Renal cortex interstitium (tissue), 11 donors: ENCODE data around the gene ZNF254. TPM values are rescaled to one million over a fixed set of nuclear protein-coding genes. Genes with fewer than 3 reads are reported as not detected.
"Not testable (repeated sequence)": the region's sequence is repeated elsewhere in the genome, so short reads cannot be mapped to it uniquely, and the experiment has no call there.

Experiments used
- DNase-seq, 11 donors: peaks; one replicate each; pipeline ENCODE4 v3.0.0-alpha.2; 2013; ENCODE audit warnings: low read depth in 9 of 11, low spot score in 4 of 11; ENCODE audit errors: extremely low read depth in 1 of 11
- polyA plus RNA-seq, 3 donors: library from polyadenylated mRNA; unstranded; fragments of 120-200 nt; gene quantifications; one replicate each; pipeline ENCODE4 v1.2.1, GENCODE V29; 2013; ENCODE audit not compliant: insufficient read length in 3 of 3

Gene ZNF254
- polyA plus RNA-seq, 3 donors: 29.0 to 35.0 (median 32.2) TPM

GRCh38 chr19:24063295-24063694, 23.7 kb upstream of the ZNF254 start:
- DNase-seq: no peak

GRCh38 chr19:24064175-24064574, 22.8 kb upstream of the ZNF254 start:
- DNase-seq: no peak

- no peak for DNase-seq
Measured at GRCh38 chr19:24065243-24065642, 21.7 kb upstream of the ZNF254 start.

- DNase-seq: no peak
Measured at GRCh38 chr19:24065865-24066604, 21.0 kb upstream of the ZNF254 start.

- no peak for DNase-seq
Measured at GRCh38 chr19:24069905-24070657, 16.9 kb upstream of the ZNF254 start.

- DNase-seq: no peak
Measured at GRCh38 chr19:24071078-24071477, 15.9 kb upstream of the ZNF254 start.

GRCh38 chr19:24072720-24073119, 14.3 kb upstream of the ZNF254 start:
- DNase-seq: no peak

GRCh38 chr19:24073807-24074206, 13.2 kb upstream of the ZNF254 start:
- DNase-seq: no peak

- no peak for DNase-seq
Measured at GRCh38 chr19:24074720-24075454, 12.1 kb upstream of the ZNF254 start.

- DNase-seq: not testable (repeated sequence)
Measured at GRCh38 chr19:24075530-24075929, 11.5 kb upstream of the ZNF254 start.

GRCh38 chr19:24078680-24079079, 8.3 kb upstream of the ZNF254 start:
- DNase-seq: no peak

GRCh38 chr19:24081056-24081455, 5.9 kb upstream of the ZNF254 start:
- no peak for DNase-seq

GRCh38 chr19:24098359-24098758, 11.4 kb downstream of the ZNF254 start:
- no peak for DNase-seq

GRCh38 chr19:24099829-24100228, 12.8 kb downstream of the ZNF254 start:
- no peak for DNase-seq

GRCh38 chr19:24100597-24100996, 13.6 kb downstream of the ZNF254 start:
- not testable (repeated sequence) for DNase-seq

GRCh38 chr19:24101459-24102115, 14.6 kb downstream of the ZNF254 start:
- no peak for DNase-seq

GRCh38 chr19:24127601-24128000, 40.6 kb downstream of the ZNF254 start:
- DNase-seq: no peak

GRCh38 chr19:24140099-24140498, 53.1 kb downstream of the ZNF254 start:
- no peak for DNase-seq

- DNase-seq: no peak
Measured at GRCh38 chr19:24140591-24140990, 53.6 kb downstream of the ZNF254 start.
